GM12875 (cell line): ENCODE data around the gene GNB1.

Experiments
- H3K4me3 ChIP-seq: one replicate; pipeline ENCODE4 v1.5.1; 2011; ENCODE audit warnings: low read depth, low read length, control low read depth
- TF ChIP-seq, protein P1 (sequence below): IDR thresholded peaks from 2 replicates; pipeline ENCODE4 v1.5.1; 2011; ENCODE audit warnings: low read depth, mild to moderate bottlenecking, control low read depth, inconsistent platforms, low read length, moderate library complexity, borderline replicate concordance; ENCODE audit not compliant: insufficient read depth

Gene GNB1

DNA sequence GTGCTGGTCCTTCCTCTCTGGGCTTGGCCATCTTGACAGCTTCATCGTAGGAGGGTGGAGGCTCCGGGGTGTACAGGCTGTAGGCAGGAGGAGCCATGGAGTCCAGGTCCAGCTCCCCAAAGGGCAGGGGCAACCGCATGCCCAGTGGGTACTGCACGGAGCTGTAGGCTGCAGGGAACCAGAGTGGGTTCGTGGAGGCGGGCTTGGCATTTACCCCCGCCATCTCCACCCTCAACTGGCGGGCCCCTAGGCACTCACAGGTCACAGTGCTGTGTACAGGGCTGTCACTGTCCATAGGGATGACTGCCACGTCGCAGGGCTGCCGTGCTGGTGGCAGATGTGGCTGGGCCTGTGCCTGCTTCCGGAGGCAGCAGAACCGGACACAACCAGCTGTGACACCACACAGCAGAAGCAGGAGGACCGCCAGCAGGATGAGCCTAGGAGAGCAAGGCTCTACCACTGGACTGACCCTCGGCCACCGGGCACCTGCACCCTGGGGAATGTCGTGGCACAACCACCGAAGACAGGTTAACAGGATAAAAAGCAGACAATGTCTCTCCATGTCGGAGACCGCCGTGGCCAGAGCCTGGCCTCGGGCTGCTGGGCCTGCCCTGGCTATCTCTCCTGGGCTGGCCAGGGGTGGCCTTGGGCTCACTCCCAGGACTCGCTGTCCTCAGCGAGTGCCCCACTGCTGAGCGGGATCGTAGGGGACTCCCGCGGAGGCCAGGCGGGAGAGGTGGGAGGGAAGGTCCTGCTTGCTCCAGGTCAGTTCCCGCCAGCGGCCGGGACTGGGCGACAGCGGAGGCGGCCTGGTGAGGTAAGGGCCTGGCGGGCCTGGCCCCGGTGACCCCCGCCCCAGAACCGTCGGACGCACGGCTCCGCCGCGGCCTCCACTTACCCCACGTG is 27.4 kb upstream of the GNB1 start:
- no peak overlapping the region for H3K4me3 ChIP-seq
- TF ChIP-seq, protein P1, sequence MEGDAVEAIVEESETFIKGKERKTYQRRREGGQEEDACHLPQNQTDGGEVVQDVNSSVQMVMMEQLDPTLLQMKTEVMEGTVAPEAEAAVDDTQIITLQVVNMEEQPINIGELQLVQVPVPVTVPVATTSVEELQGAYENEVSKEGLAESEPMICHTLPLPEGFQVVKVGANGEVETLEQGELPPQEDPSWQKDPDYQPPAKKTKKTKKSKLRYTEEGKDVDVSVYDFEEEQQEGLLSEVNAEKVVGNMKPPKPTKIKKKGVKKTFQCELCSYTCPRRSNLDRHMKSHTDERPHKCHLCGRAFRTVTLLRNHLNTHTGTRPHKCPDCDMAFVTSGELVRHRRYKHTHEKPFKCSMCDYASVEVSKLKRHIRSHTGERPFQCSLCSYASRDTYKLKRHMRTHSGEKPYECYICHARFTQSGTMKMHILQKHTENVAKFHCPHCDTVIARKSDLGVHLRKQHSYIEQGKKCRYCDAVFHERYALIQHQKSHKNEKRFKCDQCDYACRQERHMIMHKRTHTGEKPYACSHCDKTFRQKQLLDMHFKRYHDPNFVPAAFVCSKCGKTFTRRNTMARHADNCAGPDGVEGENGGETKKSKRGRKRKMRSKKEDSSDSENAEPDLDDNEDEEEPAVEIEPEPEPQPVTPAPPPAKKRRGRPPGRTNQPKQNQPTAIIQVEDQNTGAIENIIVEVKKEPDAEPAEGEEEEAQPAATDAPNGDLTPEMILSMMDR = no peak

DNA sequence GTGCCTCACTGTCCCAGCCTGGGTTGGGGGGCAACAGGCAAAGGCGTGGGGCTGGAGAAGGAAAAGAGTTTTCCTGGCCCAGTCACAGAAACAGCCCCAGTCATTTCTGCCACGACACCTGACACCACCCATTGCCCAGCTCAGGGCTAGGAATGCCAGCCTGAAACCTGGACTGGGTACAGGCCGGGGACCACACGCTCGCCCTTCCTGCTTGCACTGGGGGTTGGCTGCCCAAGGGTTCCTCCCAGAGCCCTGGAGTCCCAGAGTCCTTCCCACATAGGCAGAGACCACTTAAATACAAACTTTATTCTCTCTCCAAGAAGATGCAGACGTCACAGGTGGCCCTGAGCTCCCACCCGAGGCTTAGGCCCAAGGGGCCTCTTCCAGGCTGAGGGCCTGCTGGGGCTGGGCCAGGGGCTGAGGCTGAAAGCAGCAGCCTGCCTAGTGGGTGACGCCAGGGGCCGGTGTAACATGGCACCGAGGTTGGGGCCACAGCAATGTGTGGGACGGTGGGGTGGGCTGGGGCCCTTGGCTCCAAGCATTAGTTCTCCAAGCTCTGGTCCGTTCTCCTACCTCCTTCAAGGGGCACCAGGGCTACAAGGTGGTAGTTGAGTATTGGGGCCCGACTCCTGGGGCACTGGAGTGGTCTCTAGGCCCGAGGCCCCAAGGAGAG is 26.6 kb upstream of the GNB1 start:
- TF ChIP-seq, protein P1 = no peak

DNA sequence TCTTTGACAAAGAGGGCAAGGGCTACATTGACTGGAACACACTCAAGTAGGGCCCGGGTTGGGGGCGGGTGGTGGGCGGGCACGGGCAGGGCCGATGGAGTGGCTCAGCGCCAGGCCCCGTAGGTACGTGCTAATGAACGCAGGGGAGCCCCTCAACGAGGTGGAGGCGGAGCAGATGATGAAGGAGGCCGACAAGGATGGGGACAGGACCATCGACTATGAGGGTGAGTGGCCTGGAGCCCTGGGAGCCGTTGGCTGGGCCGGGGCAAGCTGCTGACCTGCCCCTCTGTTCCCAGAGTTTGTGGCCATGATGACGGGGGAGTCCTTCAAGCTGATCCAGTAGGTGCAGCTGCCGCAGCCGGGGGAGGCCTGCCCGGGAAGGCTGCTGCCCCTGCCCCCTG is 26.0 kb upstream of the GNB1 start:
- H3K4me3 ChIP-seq = no peak overlapping the region
- TF ChIP-seq, protein P1 = no peak

More for the DNA sequence above, 26.6 kb upstream of the GNB1 start:
- no peak overlapping the region for H3K4me3 ChIP-seq

DNA sequence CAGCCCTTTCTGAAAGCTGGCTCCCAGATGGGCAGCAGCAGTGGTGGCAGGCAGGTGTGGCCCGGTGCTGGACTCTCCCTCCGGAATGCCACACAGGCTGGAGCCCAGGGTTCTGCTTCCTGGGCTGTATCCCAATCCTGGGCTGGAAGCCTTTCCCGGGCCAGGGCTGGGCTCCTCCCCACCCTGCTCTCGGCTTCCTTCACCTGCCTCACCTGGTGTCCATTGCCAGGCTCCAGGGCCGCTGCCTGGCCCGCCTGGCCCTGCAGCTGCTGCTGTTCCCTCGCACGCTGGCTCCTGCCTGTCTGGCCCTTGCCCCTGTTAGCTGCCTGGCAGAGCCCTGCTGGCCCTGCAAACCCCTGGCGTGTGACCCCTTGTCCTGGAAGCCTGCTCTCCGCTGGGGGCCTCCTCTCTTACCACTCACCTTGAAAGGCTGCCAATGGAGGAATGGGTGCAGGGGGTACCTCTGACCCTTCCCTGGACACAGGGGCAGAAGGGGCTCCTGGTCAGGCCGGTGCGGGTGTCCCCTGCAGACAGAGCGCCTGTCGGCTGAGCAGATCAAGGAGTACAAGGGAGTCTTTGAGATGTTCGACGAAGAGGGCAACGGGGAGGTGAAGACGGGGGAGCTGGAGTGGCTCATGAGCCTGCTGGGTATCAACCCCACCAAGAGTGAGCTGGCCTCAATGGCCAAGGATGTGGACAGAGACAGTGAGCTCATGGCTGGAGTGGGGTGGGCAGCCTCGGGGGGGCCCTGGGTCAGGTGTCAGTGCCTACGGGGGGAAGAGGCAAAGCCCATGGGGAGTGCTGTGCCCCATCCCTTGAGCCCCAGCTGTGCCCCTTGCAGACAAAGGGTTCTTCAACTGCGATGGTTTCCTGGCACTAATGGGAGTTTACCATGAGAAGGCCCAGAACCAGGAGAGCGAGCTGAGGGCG is 25.3 kb upstream of the GNB1 start:
- no peak overlapping the region for H3K4me3 ChIP-seq
- TF ChIP-seq, protein P1 = no peak

DNA sequence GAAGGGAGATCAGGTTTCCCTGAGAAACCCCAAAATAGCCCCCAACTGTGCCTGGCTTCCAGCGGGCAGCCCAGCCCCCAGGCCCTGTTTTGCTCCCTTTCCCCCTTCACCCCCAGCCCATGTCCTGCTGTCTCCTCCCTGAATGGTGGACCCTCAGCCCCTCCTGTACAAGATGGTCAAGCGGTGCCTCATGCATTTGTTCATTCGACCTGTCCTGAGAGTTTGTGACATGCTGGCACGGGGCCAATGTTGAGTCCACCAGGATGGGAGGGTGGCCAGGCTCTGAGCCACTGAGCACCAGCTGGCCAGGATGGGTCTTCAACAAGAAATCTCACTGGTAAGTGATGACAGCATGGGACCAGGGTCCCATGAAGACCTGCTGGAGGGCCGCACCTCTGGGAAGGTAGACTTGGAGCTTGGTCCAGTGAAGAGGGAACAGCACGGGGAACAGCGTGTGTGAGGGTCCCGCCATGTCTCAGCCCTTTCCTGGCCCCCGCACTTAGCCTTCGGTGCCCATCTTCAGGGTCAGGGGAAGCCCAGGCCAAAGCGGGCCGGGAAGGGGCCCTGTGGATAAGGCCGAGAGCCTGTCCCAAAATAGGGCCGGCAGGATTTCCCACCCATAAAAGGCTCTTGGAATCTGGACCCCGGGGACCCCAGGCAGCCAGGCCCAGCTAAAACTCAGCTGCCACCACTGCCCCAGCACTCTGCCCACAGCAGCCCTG is 24.2 kb upstream of the GNB1 start, which contains the start of gene CALML6:
Gene CALML6, plus strand, starts transcription at position 290 of the 722 bp plus-strand sequence. Its CDS starts 21 bp downstream, at position 311.
- no peak within 1 kb of the TSS for H3K4me3 ChIP-seq
- TF ChIP-seq, protein P1 = no peak

DNA sequence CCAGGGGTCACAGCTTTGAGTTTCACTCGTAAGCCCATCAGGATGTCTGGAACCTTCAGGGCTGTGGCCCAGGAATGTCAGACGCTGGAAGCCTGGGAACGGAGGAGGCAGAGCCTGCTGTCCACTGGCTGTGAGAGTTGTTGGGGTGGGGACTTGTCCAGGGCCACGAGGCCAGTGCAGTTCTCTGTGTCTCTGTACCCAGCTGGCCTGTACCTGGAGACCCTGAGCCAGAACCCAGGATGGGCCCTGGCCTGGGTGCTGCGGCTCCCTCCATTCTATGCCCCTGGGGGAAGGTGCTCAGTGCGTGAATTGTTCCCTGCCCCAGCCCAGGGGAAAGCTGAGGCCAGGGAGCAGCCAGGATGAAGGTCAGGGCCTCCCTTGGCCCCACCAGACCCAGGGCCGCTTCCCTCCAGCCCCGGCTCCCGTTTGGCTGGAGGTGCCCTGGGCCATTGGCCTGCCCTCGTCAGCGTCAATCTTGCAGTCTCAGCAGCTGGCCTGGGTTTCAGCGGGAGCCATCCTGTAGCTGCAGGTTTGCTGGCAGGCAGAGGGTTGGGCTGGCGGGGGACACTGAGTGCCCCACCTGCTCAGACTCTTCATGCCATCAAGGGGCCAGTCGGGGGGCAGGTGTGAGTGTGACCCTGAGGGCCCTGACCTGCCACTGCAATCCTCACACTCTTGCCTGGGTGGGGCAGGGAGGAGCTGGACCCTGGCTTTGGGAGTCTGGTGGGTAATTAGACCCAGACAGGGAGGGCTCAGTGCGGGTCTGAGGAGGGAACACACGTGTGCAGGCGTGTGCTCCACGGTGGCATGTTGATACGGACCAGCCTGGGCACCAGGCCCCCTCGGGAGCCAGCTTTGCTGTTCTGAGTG is 23.4 kb upstream of the GNB1 start:
- TF ChIP-seq, protein P1 = no peak
- H3K4me3 ChIP-seq = no peak overlapping the region
